Measurements from ENCODE around the gene USP36. TPM values are rescaled to one million over a fixed set of nuclear protein-coding genes. Genes with fewer than 3 reads are reported as not detected.
A peak's percentile ranks its signal among the peaks of the same experiment; 100 is the strongest.

The USP36 gene
- total RNA-seq, 1 donor = 67.3 TPM

DNA sequence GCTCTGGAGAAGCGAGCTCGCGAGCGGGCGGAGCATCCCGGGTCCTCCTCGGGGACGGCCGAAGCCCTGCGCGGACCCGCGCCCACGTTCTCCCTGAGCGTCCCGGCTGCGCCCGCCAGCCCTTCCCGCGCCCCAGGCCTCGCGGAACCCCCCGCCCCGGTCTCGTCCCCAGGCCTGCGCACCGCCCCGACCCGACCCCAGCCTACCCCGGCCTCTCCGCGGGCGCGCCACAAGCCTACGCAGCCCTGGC, 159 bp downstream of the USP36 start:
- DNase-seq (ENCODE audit: low read depth in 2 of 3, low spot score in 2 of 3) = no peak

DNA sequence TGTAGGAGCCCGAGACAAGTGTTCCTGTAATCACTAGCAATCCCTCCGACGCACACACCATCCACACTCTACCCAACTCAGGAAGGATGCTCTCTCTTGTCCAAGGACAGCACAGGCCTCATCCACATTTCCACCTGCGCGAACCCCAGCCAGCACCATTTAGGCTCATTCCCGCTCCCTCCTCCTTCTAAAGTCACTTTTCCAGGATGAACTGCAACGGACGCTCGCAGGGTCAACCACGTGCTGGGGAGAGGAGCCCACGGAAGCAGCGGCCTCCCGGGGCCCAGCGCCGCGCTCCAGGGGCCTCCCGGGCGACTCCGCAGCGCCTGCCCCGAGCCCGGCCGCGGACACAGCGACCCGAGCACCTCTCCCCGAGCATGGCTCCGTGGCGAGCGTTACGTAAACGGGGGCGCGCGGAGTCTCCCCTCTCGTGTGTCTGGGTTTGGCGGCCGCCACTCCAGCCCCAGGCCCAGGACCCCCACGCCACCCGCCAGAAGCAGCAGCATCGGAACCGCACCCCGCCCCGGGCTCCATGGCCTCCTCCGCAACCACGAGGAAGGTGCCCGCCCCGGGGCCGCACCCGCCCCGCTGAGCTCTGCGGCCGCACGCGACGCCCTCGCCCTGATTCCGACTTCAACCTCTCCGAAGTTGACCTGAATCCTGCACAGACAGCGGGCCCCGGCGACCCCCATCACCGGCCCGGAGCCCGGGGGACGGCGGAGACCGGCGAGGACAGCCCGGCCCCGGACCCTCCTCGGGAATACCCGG, 668 bp downstream of the USP36 start:
- DNase-seq (ENCODE audit: low read depth in 2 of 3, low spot score in 2 of 3) = peak in 1 of 3 donors; percentile 42

DNA sequence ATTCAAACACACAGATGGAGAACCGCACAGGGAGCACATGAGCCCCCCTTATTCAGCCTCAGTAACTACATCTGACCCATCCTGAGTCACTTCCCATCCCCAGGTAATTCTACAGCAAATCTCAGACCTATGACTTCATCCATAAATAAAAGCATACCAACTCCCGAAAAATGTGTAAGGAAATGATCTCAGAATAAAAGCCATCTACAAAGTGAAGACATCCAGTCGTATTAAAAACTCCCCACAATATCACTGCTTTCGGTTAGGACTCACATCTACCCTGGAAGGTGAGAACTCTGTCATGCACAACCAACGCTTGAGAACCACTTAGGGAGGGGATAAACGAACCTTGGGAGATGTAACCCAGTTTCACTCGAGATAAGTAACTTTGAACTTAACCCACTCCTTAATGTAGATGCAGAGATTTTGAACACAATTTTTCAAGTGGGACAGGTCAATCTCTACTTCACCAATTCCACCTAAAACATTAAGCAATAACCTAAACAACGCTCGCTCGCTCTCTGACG, 1.3 kb downstream of the USP36 start:
- DNase-seq (ENCODE audit: low read depth in 2 of 3, low spot score in 2 of 3) = no peak

DNA sequence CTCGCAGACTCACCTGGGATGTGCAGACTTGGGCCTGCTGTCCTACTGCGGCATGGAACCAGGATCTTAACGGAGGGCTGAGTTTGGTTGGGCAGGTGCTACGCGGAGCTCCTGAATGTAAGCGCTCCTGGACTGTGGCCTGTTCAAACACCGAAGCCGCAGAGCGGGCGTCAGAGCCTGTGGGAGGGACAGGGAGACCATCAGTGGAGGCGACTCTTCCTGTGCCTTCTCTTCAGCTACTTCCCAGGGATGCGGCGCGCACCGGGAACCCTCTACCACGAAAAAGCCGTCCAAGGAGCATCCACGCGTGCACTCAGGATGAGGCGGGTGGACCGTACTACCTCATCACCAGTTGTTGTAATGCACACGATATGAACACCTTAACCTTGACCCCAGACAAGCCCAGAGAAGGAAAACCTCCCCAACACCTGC, 2.0 kb downstream of the USP36 start:
- DNase-seq (ENCODE audit: low read depth in 2 of 3, low spot score in 2 of 3) = no peak

DNA sequence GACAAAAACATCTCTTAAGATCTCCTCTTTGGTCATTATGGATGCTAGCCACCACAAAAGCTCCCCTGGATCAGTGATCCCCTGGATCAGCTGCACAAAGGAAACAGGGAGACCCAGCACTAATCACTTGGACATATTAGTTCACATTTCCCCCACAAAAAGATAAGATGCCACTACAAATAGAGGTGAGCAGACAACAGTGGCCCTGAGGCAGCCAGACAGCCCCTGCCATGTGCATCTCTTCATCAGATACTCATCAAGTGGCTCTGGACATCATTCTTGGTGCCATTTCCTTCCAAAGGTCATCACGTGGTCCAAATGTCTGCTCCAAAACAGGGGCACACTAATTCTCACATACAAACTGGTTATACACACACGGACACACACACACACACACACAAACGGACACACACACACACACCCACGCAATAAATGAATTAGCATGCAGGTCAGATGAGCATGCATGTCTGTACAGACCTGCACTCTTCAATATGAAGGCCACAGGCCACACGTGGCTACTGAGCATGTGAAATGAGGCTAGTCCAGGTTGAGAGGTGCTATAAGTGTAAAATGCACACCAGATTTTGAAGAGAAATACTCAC, 4.1 kb downstream of the USP36 start:
- DNase-seq (ENCODE audit: low read depth in 2 of 3, low spot score in 2 of 3) = no peak

DNA sequence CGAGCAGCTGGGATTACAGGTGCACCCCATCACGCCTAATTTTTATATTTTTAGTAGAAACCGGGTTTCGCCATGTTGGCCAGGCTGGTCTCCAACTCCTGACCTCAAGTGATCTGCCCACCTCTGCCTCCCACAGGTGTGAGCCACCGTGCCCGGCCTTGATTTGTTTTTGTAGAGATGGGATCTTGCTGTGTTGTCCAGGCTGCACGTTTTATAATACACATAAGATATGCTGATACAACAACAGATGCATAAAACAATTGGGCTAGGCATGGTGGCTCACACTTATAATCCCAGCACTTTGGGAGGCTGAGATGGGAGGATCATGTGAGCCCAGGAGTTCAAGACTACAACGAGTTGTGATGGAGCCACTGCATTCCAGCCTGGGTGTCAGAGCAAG, 6.0 kb downstream of the USP36 start:
- DNase-seq (ENCODE audit: low read depth in 2 of 3, low spot score in 2 of 3) = no peak

DNA sequence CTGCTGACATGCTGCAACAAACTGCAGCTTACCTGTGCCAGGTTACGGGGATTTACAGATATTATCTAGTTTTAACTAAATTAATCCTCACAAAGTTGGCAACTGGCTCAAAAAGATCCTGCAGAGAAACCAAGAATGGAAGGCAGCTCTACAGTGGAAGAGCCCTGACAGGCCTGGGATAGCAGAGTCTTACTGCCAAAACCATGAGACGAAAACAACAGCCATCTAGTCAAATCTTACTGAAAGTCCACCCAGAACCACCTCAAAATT, 8.1 kb downstream of the USP36 start:
- no peak for DNase-seq (ENCODE audit: low read depth in 2 of 3, low spot score in 2 of 3)

DNA sequence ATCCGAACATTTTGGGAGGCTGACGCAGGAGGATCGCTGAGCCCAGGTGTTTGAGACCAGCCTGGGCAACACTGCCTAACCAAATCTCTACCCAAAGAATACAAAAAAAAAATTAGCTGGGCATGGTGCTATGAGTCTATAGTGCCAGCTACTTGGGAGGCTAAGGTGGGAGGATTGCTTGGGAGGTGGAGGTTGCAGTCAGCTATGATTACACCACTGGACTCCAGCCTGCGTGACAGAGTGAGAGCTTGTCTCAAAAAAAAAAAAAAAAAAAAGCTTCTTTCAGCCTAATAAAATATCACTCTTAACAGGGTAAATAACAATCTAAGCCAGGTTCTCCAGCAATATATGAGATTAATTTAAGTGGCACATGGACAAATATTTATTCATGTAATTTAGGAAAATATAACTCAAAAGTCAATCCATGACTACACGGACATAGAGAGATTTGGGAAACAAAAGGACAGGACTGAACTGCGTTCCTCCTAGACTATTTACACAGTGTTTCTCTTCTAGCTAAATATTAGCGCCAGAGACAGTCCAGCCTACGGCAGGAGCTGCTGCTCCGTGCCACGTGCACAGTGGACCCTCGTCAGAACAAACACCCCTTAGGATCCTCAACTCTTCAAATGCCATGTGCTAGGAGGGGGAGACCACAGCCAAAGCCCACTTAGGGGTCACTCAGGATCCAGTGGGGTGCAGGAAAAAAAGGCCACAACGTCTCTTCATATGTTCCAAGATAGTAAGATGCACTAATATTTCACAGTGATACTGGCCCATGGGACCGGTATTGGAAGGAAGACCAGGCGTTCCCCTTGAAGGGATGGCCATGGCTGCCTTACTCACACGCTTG, 8.7 kb downstream of the USP36 start:
- no peak for DNase-seq (ENCODE audit: low read depth in 2 of 3, low spot score in 2 of 3)

DNA sequence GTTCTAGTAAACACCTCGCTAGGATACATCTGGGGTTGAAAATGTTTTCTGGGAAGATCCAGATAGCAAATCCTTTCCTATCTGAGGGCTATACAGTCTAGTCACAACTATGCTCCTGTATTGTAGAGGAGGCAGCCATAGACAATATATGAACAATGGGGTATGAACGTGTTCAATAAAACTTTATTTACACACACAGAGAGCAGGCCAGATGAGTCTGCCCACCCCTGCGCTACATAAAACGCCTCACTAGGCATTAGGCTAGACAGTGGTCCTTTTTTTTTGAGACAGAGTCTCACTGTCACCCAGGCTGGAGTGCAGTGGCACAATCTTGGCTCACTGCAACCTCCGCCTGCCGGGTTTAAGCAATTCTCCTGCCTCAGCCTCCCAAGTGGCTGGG, 11.1 kb downstream of the USP36 start:
- no peak for DNase-seq (ENCODE audit: low read depth in 2 of 3, low spot score in 2 of 3)

DNA sequence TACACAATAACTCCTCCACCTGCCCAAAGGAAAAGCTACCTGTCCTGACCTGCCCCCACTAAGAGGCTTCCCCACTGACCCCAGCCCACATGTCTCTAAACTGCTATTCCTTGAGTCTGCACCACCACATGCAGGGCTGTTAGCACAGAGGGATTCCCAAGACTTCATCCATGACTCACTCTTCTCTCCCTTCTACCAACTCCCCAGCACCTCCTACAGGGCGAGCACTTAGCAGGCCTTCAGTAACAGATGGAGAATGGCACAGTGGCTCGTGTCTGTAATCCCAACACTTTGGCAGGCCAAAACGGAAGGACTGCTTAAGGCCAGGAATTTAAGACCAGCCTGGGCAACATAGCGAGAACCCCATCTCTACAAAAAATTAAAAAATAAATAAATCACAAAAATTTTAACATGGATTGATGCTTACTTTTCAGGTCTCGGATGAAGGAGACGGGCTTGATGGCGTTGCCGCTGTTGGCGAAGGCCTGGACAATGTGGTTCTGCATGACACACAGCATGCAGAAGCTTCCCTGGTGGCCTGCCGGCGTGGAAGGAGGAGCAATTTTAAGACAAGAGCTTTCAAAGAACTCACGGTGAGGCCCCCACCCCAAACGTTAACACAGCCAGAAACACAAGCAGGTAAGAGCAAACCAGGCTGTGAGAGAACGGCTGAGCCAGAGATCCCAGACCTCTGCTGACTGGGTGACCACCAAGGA, 12.0 kb downstream of the USP36 start:
- no peak for DNase-seq (ENCODE audit: low read depth in 2 of 3, low spot score in 2 of 3)

DNA sequence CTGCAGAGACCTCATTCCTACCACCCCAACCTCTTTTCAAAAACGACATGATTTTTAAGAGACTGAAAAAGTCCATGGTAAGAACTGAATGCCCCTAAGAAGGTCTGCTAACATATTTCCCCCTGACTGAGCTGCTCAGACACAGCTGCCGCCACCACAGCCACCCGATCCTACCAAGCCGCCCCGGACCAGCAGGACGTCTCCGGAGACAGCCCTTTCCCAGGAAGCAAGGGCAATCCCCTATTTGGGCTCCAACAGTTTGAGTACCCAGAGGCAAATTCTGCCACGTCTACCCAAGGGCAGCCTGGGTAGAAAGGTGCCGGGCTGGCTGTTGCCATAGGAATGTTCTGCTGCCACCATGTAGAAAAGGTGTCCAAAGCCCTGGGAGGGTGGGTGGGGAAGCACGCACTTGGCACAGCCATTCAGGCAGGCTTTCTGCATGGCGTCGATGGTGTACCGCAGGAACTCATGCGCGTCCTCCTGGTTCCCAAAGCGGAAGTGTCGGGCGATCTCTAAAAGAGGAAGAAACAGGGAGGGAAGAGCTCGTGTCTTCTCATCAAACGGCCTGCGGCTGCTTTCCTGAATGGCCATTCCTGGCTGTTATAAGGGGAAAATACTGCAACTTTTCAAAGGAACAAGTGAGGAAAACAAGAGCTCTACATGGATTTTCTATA, 13.6 kb downstream of the USP36 start:
- no peak for DNase-seq (ENCODE audit: low read depth in 2 of 3, low spot score in 2 of 3)

DNA sequence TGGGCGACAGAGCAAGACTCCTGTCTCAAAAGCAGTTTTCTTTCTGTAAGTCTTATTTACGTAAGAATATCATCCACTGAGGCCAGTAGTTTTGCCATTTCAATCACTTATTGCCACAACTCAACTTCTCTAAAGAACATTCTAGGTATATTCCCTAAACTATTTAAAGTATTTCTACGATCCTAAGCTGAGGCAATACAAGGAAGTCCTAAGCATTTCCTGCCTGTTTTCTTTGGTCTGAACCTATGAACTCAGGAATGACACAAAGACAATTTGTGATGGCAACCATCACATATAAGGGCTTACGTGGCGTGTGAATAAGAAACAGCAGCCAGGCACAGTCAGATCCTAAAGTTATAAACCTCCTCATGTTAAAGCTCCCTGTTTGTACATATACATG, 14.2 kb downstream of the USP36 start:
- DNase-seq (ENCODE audit: low read depth in 2 of 3, low spot score in 2 of 3) = no peak

DNA sequence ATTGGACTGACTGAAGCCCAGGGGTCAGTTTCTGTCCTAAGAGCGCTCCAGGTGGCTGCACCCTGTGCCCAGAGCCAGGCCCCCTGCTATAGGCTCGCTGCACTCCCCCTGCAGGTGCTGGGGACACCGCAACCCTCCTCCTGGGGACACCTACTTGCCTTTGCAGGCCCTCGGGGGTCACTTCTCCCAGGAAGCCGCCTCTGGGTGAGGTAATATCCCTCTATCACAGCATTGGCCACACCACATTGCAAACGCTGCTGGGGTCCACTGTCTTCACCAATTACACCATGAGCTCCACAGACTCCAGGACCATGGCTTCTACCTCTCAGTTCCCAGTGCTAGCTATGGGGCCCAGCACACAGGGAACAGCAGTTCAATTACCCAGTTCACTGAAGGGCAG, 14.9 kb downstream of the USP36 start:
- no peak for DNase-seq (ENCODE audit: low read depth in 2 of 3, low spot score in 2 of 3)

DNA sequence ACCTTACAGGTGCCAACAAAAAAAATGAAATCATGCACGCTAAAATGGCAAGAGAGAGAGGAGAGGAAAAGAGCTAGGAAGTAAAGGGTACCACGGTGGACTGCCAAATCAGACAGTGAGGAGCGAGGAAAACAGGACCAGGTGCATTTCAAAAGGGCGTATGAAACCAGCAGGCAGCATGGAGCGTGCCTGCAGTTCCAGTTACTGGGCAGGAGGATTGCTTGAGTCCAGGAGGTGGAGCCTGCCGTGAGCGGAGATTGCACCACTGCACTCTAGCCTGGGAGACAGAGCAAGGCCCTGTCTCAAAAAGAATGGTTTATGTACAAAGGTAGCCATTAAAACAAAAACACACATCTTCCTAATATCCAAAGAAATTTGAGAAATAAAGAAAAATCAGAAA, 16.4 kb downstream of the USP36 start:
- DNase-seq (ENCODE audit: low read depth in 2 of 3, low spot score in 2 of 3) = no peak

DNA sequence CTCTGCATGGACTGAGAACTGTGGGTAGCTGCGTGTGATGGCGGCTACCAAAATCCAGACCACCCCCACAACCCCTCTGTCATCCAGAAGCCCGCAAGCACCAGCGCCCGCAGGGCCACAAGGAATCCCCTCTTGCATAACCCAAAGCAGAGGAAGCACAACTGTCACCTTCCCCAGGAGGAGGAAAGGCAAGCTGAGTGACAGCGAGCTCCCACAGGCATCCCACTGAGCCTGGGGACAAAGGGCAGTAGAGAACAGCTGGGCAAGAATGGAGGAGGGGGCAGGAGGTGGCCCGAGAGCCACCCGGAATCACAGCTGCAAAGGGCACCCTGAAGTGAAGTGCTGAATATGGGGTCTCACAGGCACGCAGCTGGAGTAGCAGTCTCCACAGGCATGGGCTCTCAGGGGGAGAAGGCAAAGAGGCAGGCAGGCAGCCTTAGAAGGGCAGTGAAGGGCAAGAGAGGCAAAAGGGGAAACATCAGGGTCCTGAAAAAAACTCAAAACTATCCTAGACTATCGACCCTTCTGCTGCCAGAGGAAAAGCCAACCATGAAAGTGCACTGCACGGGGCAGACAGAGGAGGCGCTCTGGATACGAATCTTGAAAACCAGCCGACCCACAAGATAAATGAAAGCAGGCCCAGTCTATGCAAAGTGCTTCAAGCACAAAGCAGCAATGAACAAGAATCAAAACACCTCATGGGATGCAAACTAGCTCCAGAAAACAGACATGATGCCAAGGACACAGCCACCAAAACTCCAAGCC, 17.1 kb downstream of the USP36 start:
- DNase-seq (ENCODE audit: low read depth in 2 of 3, low spot score in 2 of 3) = no peak

DNA sequence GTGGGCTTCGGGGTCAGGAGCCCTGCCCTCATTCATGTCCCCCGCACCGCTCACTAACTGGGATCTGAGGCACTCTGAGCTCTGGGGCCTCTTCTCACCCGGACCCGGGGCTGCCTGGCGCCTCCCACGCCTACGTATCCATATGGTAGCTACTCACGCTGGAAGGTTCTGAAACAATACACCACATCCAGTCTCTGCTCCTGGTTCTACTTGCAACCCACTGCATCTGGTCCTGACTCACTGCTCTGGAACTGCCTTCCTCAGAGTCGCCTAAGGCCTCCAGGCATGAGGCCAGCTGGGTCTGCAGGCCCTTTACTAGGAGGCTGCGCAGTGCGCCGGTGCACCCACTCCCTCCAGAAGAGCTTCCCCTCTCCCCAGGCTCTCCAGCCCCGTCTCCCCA, 18.1 kb downstream of the USP36 start:
- no peak for DNase-seq (ENCODE audit: low read depth in 2 of 3, low spot score in 2 of 3)

DNA sequence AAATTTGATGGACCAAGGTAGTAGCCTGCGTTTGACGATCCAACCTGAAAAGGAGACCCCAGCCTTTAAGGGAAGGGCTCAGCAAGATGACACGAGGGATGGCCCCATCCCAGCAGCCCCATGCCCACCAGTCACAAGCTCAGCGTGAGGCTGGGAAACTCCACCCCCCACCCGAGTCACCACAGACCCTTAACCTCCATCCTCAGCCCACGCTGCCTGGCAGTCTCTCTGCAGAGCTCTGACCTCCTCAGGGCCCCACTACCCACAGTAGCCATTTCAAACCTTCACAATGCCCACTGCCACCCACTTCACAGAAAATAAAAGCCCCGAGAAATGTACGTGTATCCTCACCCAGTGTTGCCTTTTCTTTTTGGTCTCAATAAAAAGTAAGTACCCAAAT, 18.7 kb downstream of the USP36 start:
- no peak for DNase-seq (ENCODE audit: low read depth in 2 of 3, low spot score in 2 of 3)

DNA sequence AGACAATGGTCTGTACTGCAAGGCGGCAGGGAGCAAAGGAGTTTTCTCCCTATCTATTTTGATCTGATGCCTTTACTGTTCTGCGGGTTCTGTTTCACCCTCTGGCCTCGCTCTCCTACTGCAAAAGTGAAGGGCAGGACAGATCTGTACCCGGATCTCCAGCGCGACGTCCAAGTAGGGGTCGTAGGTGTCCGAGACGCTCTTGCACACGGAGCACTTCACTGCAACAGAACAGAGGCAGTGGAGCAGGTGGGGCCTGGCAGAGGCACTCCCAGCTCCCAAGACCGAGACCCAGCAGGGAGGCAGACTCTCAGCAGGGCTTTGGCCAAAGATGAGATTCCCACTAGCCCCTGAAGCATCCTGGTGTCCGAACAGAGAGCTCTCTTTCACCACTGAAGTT, 19.8 kb downstream of the USP36 start:
- DNase-seq (ENCODE audit: low read depth in 2 of 3, low spot score in 2 of 3) = no peak

DNA sequence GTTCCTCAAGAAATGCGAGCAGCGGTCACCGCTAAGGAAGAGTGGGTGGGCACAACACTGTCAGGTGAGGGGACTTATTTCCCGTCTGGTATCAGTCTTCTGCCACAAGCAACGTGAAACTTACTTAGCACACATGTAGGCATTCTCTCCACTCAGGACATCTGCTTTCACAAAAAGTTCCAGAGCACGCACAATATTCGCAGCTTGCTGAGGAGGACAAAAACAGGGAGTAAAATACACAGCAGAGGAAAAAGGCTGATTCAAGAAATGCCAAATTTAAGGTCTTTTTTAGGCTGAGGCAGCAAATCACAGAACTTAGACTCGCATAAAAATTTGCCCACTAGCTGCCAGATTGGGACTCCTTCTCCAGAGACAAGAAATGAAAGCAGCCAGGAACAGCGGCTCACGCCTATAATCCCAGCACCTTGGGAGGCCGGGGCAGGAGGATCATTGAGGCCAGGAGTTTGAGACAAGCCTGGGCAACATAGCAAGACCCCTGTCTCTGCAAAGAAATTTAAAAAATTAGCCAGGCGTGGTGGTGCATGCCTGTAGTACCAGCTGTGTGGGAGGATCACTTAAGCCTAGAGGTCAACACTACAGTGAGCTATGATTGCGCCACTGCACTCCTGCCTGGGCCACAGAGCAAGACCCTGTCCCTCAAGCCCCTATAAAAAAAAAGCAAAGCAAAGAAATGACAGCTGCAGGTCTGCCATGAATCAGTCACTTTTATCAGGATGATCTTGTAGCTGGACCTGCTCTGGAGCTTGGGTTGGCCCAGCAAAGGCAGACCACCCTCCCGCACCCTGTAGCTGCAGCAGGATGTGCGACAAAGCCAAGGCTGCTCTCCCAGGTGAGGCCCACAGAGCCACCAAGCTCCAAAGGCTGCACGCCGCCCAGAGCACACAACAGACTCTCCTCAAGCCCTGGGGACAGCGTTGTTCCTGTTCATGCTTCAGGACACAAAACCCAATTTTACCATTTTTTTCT, 20.5 kb downstream of the USP36 start:
- no peak for DNase-seq (ENCODE audit: low read depth in 2 of 3, low spot score in 2 of 3)
